WTC11 (cell line): ENCODE measurements around the gene DMRT2. TPM values are rescaled to one million over a fixed set of nuclear protein-coding genes. Genes with fewer than 3 reads are reported as not detected.

Source experiments
- ATAC-seq: fragments of 200-7000 bp; cut with Tn5 transposase; 2 replicates; pipeline ENCODE4 v1.10.0; 2021; ENCODE audit warnings: mild to moderate bottlenecking, moderate library complexity
- CTCF ChIA-PET: fragments of 300-600 bp; sonication (Branson Sonifier 250); formaldehyde crosslinking; loops from one replicate; lab custom pipeline; 2021; ENCODE audit warnings: antibody characterized with exemption; lab: Charles Lee
- POLR2A ChIA-PET: fragments of 350-600 bp; sonication (Branson Sonifier 250); formaldehyde crosslinking; loops from one replicate; lab custom pipeline; 2021; ENCODE audit warnings: antibody characterized with exemption; lab: Charles Lee
- DNase-seq: peaks from one replicate; pipeline ENCODE4 v3.0.0; 2021; ENCODE audit warnings: low spot score
- H3K27ac Mint-ChIP-seq: 2 replicates; pipeline ENCODE4 v1.8.0; 2021; ENCODE audit warnings: mixed read lengths
- H3K27me3 Mint-ChIP-seq: 2 replicates; pipeline ENCODE4 v1.8.0; 2021; ENCODE audit warnings: low read depth, mild to moderate bottlenecking, moderate library complexity, mixed read lengths
- H3K36me3 Mint-ChIP-seq: 2 replicates; pipeline ENCODE4 v1.8.0; 2021; ENCODE audit warnings: mixed read lengths
- H3K4me1 Mint-ChIP-seq: 2 replicates; pipeline ENCODE4 v1.8.0; 2022; ENCODE audit warnings: mixed read lengths
- H3K4me3 Mint-ChIP-seq: 2 replicates; pipeline ENCODE4 v1.8.0; 2021; ENCODE audit warnings: mild to moderate bottlenecking, moderate library complexity, mixed read lengths
- H3K9me3 Mint-ChIP-seq: 2 replicates; pipeline ENCODE4 v1.8.0; 2021; ENCODE audit warnings: mixed read lengths
- CREB1 ChIP-seq: sonication (generic); formaldehyde crosslinking; IDR thresholded peaks from 2 replicates; pipeline ENCODE4 v1.8.0; 2023; ENCODE audit warnings: mild to moderate bottlenecking, missing genetic modification reagents
- FOXP1 ChIP-seq: sonication (generic); formaldehyde crosslinking; IDR thresholded peaks from 2 replicates; pipeline ENCODE4 v1.8.0; 2022; ENCODE audit warnings: missing genetic modification reagents, mild to moderate bottlenecking, moderate library complexity, borderline replicate concordance
- GRHL2 ChIP-seq: fragments of 250-450 bp; sonication (Bioruptor Pico); IDR thresholded peaks from 2 replicates; pipeline ENCODE4 v1.8.0; 2022; ENCODE audit warnings: mild to moderate bottlenecking, moderate library complexity; ENCODE audit not compliant: insufficient replicate concordance, severe bottlenecking
- JUN ChIP-seq: sonication (generic); formaldehyde crosslinking; IDR thresholded peaks from 2 replicates; pipeline ENCODE4 v1.8.0; 2023; ENCODE audit warnings: mild to moderate bottlenecking, missing genetic modification reagents
- NR2C2 ChIP-seq: sonication (generic); formaldehyde crosslinking; IDR thresholded peaks from 2 replicates; pipeline ENCODE4 v1.8.0; 2022; ENCODE audit warnings: mild to moderate bottlenecking, missing genetic modification reagents
- RORB ChIP-seq: fragments of 250-450 bp; sonication (Bioruptor Pico); IDR thresholded peaks from 2 replicates; pipeline ENCODE4 v1.9.0; 2021; ENCODE audit warnings: mild to moderate bottlenecking
- SOX15 ChIP-seq: fragments of 250-450 bp; sonication (Bioruptor Pico); IDR thresholded peaks from 2 replicates; pipeline ENCODE4 v1.9.0; 2021; ENCODE audit warnings: mild to moderate bottlenecking
- TCF7 ChIP-seq: sonication (generic); formaldehyde crosslinking; IDR thresholded peaks from 2 replicates; pipeline ENCODE4 v1.8.0; 2022; ENCODE audit warnings: mild to moderate bottlenecking, low read depth, missing genetic modification reagents, moderate library complexity
- ZNF396 ChIP-seq: fragments of 250-450 bp; sonication (Bioruptor Pico); IDR thresholded peaks from 2 replicates; pipeline ENCODE4 v1.8.0; 2021; ENCODE audit warnings: mild to moderate bottlenecking, moderate library complexity, borderline replicate concordance
- ZNF416 ChIP-seq: fragments of 250-450 bp; sonication (Bioruptor Pico); IDR thresholded peaks from 2 replicates; pipeline ENCODE4 v1.9.0; 2021; ENCODE audit warnings: mild to moderate bottlenecking, inconsistent platforms
- total RNA-seq: library from RNA; stranded (reverse); gene quantifications from 3 replicates; pipeline ENCODE4 v1.2.3, GENCODE V29; 2021
- TF ChIP-seq, protein P1 (sequence below): sonication (generic); formaldehyde crosslinking; conservative IDR thresholded peaks from 2 replicates; pipeline ENCODE4 v1.8.1; 2022; ENCODE audit warnings: mild to moderate bottlenecking, missing genetic modification reagents
- TF ChIP-seq, protein P2 (sequence below): fragments of 250-450 bp; sonication (Bioruptor Pico); IDR thresholded peaks from 2 replicates; pipeline ENCODE4 v1.9.0; 2021; ENCODE audit warnings: mild to moderate bottlenecking
- TF ChIP-seq, protein P3 (sequence below): fragments of 200-600 bp; IDR thresholded peaks from 2 replicates; pipeline ENCODE4 v1.8.0; 2022; ENCODE audit warnings: antibody characterized with exemption
- TF ChIP-seq, protein P4 (sequence below): sonication (generic); formaldehyde crosslinking; IDR thresholded peaks from 2 replicates; pipeline ENCODE4 v1.8.1; 2022; ENCODE audit warnings: low read depth, missing genetic modification reagents, borderline replicate concordance
- TF ChIP-seq, protein P5 (sequence below): sonication (generic); formaldehyde crosslinking; conservative IDR thresholded peaks from 2 replicates; pipeline ENCODE4 v1.8.1; 2023; ENCODE audit warnings: mild to moderate bottlenecking, low read depth, missing genetic modification reagents, moderate library complexity
- TF ChIP-seq, protein P6 (sequence below): fragments of 250-450 bp; sonication (Bioruptor Pico); IDR thresholded peaks from 2 replicates; pipeline ENCODE4 v1.9.0; 2021; ENCODE audit warnings: mild to moderate bottlenecking
- TF ChIP-seq, protein P7 (sequence below): sonication (generic); formaldehyde crosslinking; IDR thresholded peaks from 2 replicates; pipeline ENCODE4 v1.8.1; 2022; ENCODE audit warnings: mild to moderate bottlenecking, moderate library complexity, missing genetic modification reagents

Gene DMRT2
- total RNA-seq, 1 experiment from 2014 or later: not detected

DNA sequence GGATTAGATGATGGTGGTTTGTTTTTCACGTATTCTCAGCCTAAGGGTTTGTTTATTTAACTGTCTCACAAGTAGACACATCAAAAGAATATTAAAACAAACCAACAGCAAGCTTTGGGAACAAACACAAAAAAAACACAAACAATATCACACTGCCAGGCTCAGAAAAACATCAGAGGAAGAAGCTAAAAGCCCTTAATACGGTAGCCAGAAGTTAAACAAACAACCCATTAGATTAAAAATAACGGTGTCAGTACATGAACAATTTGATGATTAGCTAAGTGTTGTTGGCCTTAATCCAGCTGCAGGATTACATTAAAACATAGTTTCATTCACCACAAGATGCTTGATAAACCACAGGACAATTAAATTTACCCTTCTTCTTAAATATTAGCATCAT is 15.9 kb upstream of the DMRT2 start:
- no peaks in the 10 kb centered on the region for H3K36me3 Mint-ChIP-seq
- CTCF ChIA-PET: interaction anchor here (1.2 to 1.8 kb wide), 2 partner anchors 9 to 29 kb away, joined by 3 to 5 read pairs; no protein-coding TSS in a partner anchor
- peaks cover 57% of the 10 kb centered on the region for H3K27me3 Mint-ChIP-seq
- H3K4me3 Mint-ChIP-seq: no peak overlapping the region
- POLR2A ChIA-PET: no interaction called here
- H3K9me3 Mint-ChIP-seq: no peaks in the 10 kb centered on the region
- DNase-seq: no peak
- TF ChIP-seq JUN (CRISPR knock-in tag): no peak
- TF ChIP-seq, protein P1, sequence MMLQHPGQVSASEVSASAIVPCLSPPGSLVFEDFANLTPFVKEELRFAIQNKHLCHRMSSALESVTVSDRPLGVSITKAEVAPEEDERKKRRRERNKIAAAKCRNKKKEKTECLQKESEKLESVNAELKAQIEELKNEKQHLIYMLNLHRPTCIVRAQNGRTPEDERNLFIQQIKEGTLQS (CRISPR knock-in tag): no peak
- TF ChIP-seq CREB1 (CRISPR knock-in tag): no peak
- no peak for TF ChIP-seq GRHL2 (CRISPR knock-in tag)
- TF ChIP-seq, protein P2, sequence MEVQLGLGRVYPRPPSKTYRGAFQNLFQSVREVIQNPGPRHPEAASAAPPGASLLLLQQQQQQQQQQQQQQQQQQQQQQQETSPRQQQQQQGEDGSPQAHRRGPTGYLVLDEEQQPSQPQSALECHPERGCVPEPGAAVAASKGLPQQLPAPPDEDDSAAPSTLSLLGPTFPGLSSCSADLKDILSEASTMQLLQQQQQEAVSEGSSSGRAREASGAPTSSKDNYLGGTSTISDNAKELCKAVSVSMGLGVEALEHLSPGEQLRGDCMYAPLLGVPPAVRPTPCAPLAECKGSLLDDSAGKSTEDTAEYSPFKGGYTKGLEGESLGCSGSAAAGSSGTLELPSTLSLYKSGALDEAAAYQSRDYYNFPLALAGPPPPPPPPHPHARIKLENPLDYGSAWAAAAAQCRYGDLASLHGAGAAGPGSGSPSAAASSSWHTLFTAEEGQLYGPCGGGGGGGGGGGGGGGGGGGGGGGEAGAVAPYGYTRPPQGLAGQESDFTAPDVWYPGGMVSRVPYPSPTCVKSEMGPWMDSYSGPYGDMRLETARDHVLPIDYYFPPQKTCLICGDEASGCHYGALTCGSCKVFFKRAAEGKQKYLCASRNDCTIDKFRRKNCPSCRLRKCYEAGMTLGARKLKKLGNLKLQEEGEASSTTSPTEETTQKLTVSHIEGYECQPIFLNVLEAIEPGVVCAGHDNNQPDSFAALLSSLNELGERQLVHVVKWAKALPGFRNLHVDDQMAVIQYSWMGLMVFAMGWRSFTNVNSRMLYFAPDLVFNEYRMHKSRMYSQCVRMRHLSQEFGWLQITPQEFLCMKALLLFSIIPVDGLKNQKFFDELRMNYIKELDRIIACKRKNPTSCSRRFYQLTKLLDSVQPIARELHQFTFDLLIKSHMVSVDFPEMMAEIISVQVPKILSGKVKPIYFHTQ (CRISPR knock-in tag): no peak
- TF ChIP-seq ZNF416 (CRISPR knock-in tag): no peak
- no peak for TF ChIP-seq NR2C2 (CRISPR knock-in tag)
- TF ChIP-seq SOX15 (CRISPR knock-in tag): no peak
- TF ChIP-seq, protein P3, sequence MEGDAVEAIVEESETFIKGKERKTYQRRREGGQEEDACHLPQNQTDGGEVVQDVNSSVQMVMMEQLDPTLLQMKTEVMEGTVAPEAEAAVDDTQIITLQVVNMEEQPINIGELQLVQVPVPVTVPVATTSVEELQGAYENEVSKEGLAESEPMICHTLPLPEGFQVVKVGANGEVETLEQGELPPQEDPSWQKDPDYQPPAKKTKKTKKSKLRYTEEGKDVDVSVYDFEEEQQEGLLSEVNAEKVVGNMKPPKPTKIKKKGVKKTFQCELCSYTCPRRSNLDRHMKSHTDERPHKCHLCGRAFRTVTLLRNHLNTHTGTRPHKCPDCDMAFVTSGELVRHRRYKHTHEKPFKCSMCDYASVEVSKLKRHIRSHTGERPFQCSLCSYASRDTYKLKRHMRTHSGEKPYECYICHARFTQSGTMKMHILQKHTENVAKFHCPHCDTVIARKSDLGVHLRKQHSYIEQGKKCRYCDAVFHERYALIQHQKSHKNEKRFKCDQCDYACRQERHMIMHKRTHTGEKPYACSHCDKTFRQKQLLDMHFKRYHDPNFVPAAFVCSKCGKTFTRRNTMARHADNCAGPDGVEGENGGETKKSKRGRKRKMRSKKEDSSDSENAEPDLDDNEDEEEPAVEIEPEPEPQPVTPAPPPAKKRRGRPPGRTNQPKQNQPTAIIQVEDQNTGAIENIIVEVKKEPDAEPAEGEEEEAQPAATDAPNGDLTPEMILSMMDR: no peak
- TF ChIP-seq, protein P4, sequence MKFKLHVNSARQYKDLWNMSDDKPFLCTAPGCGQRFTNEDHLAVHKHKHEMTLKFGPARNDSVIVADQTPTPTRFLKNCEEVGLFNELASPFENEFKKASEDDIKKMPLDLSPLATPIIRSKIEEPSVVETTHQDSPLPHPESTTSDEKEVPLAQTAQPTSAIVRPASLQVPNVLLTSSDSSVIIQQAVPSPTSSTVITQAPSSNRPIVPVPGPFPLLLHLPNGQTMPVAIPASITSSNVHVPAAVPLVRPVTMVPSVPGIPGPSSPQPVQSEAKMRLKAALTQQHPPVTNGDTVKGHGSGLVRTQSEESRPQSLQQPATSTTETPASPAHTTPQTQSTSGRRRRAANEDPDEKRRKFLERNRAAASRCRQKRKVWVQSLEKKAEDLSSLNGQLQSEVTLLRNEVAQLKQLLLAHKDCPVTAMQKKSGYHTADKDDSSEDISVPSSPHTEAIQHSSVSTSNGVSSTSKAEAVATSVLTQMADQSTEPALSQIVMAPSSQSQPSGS (CRISPR knock-in tag): no peak
- no peak for TF ChIP-seq RORB (CRISPR knock-in tag)
- TF ChIP-seq, protein P5, sequence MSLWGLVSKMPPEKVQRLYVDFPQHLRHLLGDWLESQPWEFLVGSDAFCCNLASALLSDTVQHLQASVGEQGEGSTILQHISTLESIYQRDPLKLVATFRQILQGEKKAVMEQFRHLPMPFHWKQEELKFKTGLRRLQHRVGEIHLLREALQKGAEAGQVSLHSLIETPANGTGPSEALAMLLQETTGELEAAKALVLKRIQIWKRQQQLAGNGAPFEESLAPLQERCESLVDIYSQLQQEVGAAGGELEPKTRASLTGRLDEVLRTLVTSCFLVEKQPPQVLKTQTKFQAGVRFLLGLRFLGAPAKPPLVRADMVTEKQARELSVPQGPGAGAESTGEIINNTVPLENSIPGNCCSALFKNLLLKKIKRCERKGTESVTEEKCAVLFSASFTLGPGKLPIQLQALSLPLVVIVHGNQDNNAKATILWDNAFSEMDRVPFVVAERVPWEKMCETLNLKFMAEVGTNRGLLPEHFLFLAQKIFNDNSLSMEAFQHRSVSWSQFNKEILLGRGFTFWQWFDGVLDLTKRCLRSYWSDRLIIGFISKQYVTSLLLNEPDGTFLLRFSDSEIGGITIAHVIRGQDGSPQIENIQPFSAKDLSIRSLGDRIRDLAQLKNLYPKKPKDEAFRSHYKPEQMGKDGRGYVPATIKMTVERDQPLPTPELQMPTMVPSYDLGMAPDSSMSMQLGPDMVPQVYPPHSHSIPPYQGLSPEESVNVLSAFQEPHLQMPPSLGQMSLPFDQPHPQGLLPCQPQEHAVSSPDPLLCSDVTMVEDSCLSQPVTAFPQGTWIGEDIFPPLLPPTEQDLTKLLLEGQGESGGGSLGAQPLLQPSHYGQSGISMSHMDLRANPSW (CRISPR knock-in tag): no peak
- TF ChIP-seq, protein P6, sequence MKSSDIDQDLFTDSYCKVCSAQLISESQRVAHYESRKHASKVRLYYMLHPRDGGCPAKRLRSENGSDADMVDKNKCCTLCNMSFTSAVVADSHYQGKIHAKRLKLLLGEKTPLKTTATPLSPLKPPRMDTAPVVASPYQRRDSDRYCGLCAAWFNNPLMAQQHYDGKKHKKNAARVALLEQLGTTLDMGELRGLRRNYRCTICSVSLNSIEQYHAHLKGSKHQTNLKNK (CRISPR knock-in tag): no peak
- TF ChIP-seq FOXP1: no peak
- TF ChIP-seq, protein P7, sequence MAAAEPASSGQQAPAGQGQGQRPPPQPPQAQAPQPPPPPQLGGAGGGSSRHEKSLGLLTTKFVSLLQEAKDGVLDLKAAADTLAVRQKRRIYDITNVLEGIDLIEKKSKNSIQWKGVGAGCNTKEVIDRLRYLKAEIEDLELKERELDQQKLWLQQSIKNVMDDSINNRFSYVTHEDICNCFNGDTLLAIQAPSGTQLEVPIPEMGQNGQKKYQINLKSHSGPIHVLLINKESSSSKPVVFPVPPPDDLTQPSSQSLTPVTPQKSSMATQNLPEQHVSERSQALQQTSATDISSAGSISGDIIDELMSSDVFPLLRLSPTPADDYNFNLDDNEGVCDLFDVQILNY: no peak
- no peak for TF ChIP-seq ZNF396 (CRISPR knock-in tag)
- no peak for TF ChIP-seq TCF7 (CRISPR knock-in tag)
- TF ChIP-seq, all 79 proteins: peak for 0
- no peak for ATAC-seq
- no peaks in the 10 kb centered on the region for H3K4me1 Mint-ChIP-seq
- H3K27ac Mint-ChIP-seq: no peak overlapping the region
